Keratinocyte (primary cell): ENCODE data around the gene INPP5E. TPM values are rescaled to one million over a fixed set of nuclear protein-coding genes. Genes with fewer than 3 reads are reported as not detected.

Experiments used
- DNase-seq: peaks from one replicate; pipeline ENCODE4 v3.0.0-alpha.2; 2011; ENCODE audit warnings: low read depth, missing footprints, low spot score
- FAIRE-seq: peaks from 2 replicates; lab custom pipeline; 2011; peaks lifted over from hg19 to GRCh38; lab: Jason Lieb, UNC
- H2AFZ ChIP-seq: 2 replicates; pipeline ENCODE4 v1.6.0; 2012; ENCODE audit warnings: low read length, control low read depth, inconsistent platforms; ENCODE audit not compliant: control insufficient read depth
- H3K27ac ChIP-seq: 2 replicates; pipeline ENCODE4 v1.5.1; 2011; ENCODE audit warnings: low read length; ENCODE audit not compliant: control insufficient read depth, insufficient read depth
- H3K27me3 ChIP-seq: 3 replicates; pipeline ENCODE4 v1.6.0; 2011; ENCODE audit warnings: low read length; ENCODE audit not compliant: control insufficient read depth, insufficient read depth; ENCODE audit errors: extremely low read depth
- H3K36me3 ChIP-seq, 2 experiments: 2 replicates in 1 of 2; 3 replicates in 1 of 2; pipeline ENCODE4 v1.5.1; 2011; ENCODE audit warnings: low read length in 2 of 2, mild to moderate bottlenecking in 1 of 2; ENCODE audit not compliant: control insufficient read depth in 2 of 2, insufficient read depth in 2 of 2; ENCODE audit errors: extremely low read depth in 1 of 2
- H3K4me1 ChIP-seq: 3 replicates; pipeline ENCODE4 v1.5.1; 2011; ENCODE audit warnings: low read length; ENCODE audit not compliant: control insufficient read depth, insufficient read depth; ENCODE audit errors: extremely low read depth
- H3K4me2 ChIP-seq: 3 replicates; pipeline ENCODE4 v1.6.0; 2011; ENCODE audit warnings: low read depth, low read length; ENCODE audit not compliant: control insufficient read depth, insufficient read depth; ENCODE audit errors: extremely low read depth
- H3K4me3 ChIP-seq, 3 experiments: fragments of 200-600 bp in 1 of 3; sonication (generic) in 1 of 3; 2 replicates in 2 of 3; 3 replicates in 1 of 3; pipeline ENCODE4 v1.5.1; 2011 to 2016; ENCODE audit warnings: low read length in 3 of 3, mild to moderate bottlenecking in 3 of 3, control low read depth in 2 of 3, inconsistent platforms in 1 of 3, low read depth in 1 of 3, mixed read lengths in 1 of 3, mixed run types in 1 of 3, moderate library complexity in 1 of 3; ENCODE audit not compliant: control insufficient read depth in 2 of 3, insufficient read depth in 2 of 3; ENCODE audit errors: extremely low read depth in 1 of 3
- H3K79me2 ChIP-seq: 2 replicates; pipeline ENCODE4 v1.6.0; 2012; ENCODE audit warnings: low read length; ENCODE audit not compliant: control insufficient read depth, insufficient read depth
- H3K9ac ChIP-seq: 3 replicates; pipeline ENCODE4 v1.6.0; 2011; ENCODE audit warnings: low read length; ENCODE audit not compliant: control insufficient read depth, insufficient read depth; ENCODE audit errors: extremely low read depth
- H3K9me1 ChIP-seq: 3 replicates; pipeline ENCODE4 v1.6.0; 2011; ENCODE audit warnings: low read length; ENCODE audit not compliant: control insufficient read depth, insufficient read depth; ENCODE audit errors: extremely low read depth
- H3K9me3 ChIP-seq: 2 replicates; pipeline ENCODE4 v1.5.1; 2012; ENCODE audit warnings: low read depth, low read length; ENCODE audit not compliant: control insufficient read depth
- H4K20me1 ChIP-seq: 3 replicates; pipeline ENCODE4 v1.6.0; 2011; ENCODE audit warnings: low read length; ENCODE audit not compliant: control insufficient read depth, insufficient read depth; ENCODE audit errors: extremely low read depth
- CTCF ChIP-seq, 3 experiments: IDR thresholded peaks in 1 of 3; conservative IDR thresholded peaks in 1 of 3; optimal IDR thresholded peaks in 1 of 3; 2 replicates in 2 of 3; 3 replicates in 1 of 3; pipeline versions ENCODE3 to v1.5.1; 2011; ENCODE audit warnings: low read length in 3 of 3, mild to moderate bottlenecking in 3 of 3, moderate library complexity in 2 of 3, control low read depth in 1 of 3, inconsistent platforms in 1 of 3; ENCODE audit not compliant: insufficient read depth in 2 of 3; ENCODE audit errors: extremely low read depth in 1 of 3
- EZH2 ChIP-seq: IDR thresholded peaks from one replicate; pipeline ENCODE4 v1.6.1; 2012; ENCODE audit warnings: inconsistent platforms, mild to moderate bottlenecking, low read length, moderate library complexity
- dilution Hi-C: fragments of 300-500 bp; cut with MboI; formaldehyde crosslinking; loops from one replicate; pipeline ENCODE4 v1.7.0; 2020; ENCODE audit warnings: low sequenced_read_pairs; ENCODE audit not compliant: extremely low pct_ligation_motif_present
- polyA plus RNA-seq, 5 experiments: library from polyadenylated mRNA; depleted of rRNA in 3 of 5; stranded (reverse) in 3 of 5; stranded (forward) in 1 of 5; unstranded in 1 of 5; fragments of >200 nt; gene quantifications; 1 replicate in 1 of 5; 2 replicates in 3 of 5; 3 replicates in 1 of 5; pipeline versions ENCODE4 v1.2.1 to v1.2.3, GENCODE V29; 2011 to 2012; ENCODE audit warnings: missing spikeins in 2 of 5, low read depth in 1 of 5, low replicate concordance in 1 of 5

Gene INPP5E
- polyA plus RNA-seq, 1 donor (not counting 4 experiments of a cell fraction or from before 2014, with no cell fraction given) = 4.4 TPM

DNA sequence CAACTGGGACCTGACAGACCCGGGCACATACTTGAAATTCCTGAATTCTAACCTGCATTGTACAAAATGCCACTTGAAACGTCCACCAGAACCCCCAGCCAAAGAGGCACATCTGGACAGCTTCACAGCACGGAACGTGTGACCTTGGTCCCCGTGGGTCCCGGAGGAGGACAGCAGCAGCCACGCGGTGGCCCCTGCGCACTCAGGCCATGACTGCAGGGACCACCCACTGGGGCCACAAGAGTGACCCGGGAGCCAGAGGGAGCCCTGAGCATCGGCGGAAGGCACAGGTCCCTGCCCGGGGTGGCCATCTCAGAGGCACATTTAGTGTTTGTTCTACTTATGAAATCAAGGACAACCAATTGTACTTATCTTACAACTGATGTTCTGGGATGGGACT lies 37.6 kb downstream of the INPP5E start:
- Histone ChIP-seq H2AFZ (no peak overlapping the region), H3K4me2 (no peak overlapping the region), H4K20me1 (peaks cover 5% of the 10 kb centered on the region), H3K36me3 (peaks cover 20 to 23% of the 10 kb centered on the region in 2 experiments), H3K4me1 (peaks cover 12% of the 10 kb centered on the region), H3K9me1 (peaks cover 4% of the 10 kb centered on the region), H3K27ac (no peak overlapping the region), H3K9ac (no peak overlapping the region), H3K4me3 (no peak overlapping the region), H3K9me3 (no peaks in the 10 kb centered on the region), H3K79me2 (peaks cover 27% of the 10 kb centered on the region), H3K27me3 (no peaks in the 10 kb centered on the region)
- DNase-seq (no peak), FAIRE-seq (no peak)
- dilution Hi-C loops = no loop called here
- no peak for TF ChIP-seq CTCF (optimal IDR thresholded peaks at IDR 0.05 in 1 of 3, IDR thresholded peaks at IDR 0.05 in 1 of 3, conservative IDR thresholded peaks at IDR 0.05 in 1 of 3; ENCODE audit: extremely low read depth in 1 of 3, insufficient read depth in 2 of 3, low read length in 3 of 3)
- no peak for TF ChIP-seq EZH2

DNA sequence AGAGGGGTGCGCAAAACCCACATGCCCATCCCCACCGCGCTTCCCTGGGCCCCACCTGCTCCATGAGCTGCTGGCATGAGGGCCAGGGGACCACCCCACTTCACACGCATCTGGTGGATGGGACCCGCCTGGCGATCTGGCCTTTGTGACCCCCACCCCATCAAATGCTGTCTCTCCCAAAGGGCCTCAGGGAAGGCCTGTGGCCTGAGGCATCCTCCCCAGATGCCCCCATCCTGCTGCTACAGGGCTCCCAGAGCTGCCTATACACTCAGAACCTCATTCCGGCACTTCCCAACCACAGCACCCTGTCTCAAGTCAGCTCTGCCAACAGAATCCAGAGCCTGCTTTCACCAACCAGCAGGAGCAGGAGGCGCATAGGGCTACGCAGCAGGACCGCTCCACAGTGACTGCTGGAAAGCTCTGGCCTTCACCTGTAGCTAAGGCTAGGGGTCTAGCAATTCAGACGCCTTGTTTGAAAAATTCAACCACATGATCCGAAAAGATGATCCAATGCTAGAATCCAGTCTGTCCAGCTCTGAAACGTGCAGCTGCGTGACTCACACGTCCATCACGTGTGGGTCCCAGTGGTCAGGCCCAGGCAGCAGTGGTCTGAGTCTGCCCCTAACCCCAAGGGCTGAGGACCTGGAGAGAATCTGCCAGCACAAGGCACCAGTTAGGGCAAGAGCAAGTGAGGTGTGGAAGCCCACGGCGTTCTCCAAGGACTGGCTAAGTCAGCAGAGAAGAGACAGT lies 38.3 kb downstream of the INPP5E start:
- H3K9ac ChIP-seq = no peak overlapping the region
- DNase-seq = no peak
- H3K27me3 ChIP-seq = no peaks in the 10 kb centered on the region
- no peak overlapping the region for H3K4me2 ChIP-seq
- H2AFZ ChIP-seq = no peak overlapping the region
- peaks cover 4% of the 10 kb centered on the region for H3K9me1 ChIP-seq
- dilution Hi-C loops = no loop called here
- H3K4me1 ChIP-seq = peaks cover 12% of the 10 kb centered on the region
- H3K27ac ChIP-seq = no peak overlapping the region
- FAIRE-seq = no peak
- H3K9me3 ChIP-seq = no peaks in the 10 kb centered on the region
- H3K4me3 ChIP-seq = no peak overlapping the region
- peaks cover 5% of the 10 kb centered on the region for H4K20me1 ChIP-seq
- peaks cover 32% of the 10 kb centered on the region for H3K79me2 ChIP-seq
- no peak for TF ChIP-seq EZH2
- no peak for TF ChIP-seq CTCF (optimal IDR thresholded peaks at IDR 0.05 in 1 of 3, IDR thresholded peaks at IDR 0.05 in 1 of 3, conservative IDR thresholded peaks at IDR 0.05 in 1 of 3; ENCODE audit: extremely low read depth in 1 of 3, insufficient read depth in 2 of 3, low read length in 3 of 3)
- H3K36me3 ChIP-seq = peaks cover 24 to 25% of the 10 kb centered on the region in 2 experiments
